Raji (cell line): ENCODE measurements around the gene WDR19.

Experiments
- POLR2A ChIP-seq: IDR thresholded peaks from 2 replicates; pipeline ENCODE4 v1.6.1; 2011; ENCODE audit warnings: low read depth, low read length, control low read depth; ENCODE audit not compliant: insufficient read depth

The WDR19 gene

GRCh38 chr4:39181905-39182638 is at the start of gene WDR19:
Gene WDR19 (plus strand): TSS chr4:39182529. CDS start chr4:39182558, 29 bp downstream.
- TF ChIP-seq POLR2A, result peak; percentile 53

GRCh38 chr4:39133623-39134022 is 48.7 kb upstream of the WDR19 start:
- no peak for TF ChIP-seq POLR2A

- TF ChIP-seq POLR2A, result no peak
Measured at GRCh38 chr4:39134683-39135306, 47.5 kb upstream of the WDR19 start.

- TF ChIP-seq POLR2A, result no peak
Measured at GRCh38 chr4:39146211-39146610, 36.1 kb upstream of the WDR19 start.

- no peak for TF ChIP-seq POLR2A
Measured at GRCh38 chr4:39154009-39154408, 28.3 kb upstream of the WDR19 start.

- no peak for TF ChIP-seq POLR2A
Measured at GRCh38 chr4:39157520-39157919, 24.8 kb upstream of the WDR19 start.

- TF ChIP-seq POLR2A, result no peak
Measured at GRCh38 chr4:39166177-39166576, 16.2 kb upstream of the WDR19 start.

GRCh38 chr4:39166669-39167068 is 15.7 kb upstream of the WDR19 start:
- TF ChIP-seq POLR2A, result peak; percentile 61

- TF ChIP-seq POLR2A, result no peak
Measured at GRCh38 chr4:39169426-39169825, 12.9 kb upstream of the WDR19 start.

- no peak for TF ChIP-seq POLR2A
Measured at GRCh38 chr4:39170301-39170700, 12.0 kb upstream of the WDR19 start.

GRCh38 chr4:39178706-39179105 is 3.6 kb upstream of the WDR19 start:
- TF ChIP-seq POLR2A, result no peak

GRCh38 chr4:39179681-39180080 is 2.6 kb upstream of the WDR19 start:
- TF ChIP-seq POLR2A, result no peak

- TF ChIP-seq POLR2A, result no peak
Measured at GRCh38 chr4:39181520-39181904, 817 bp upstream of the WDR19 start.

- TF ChIP-seq POLR2A, result no peak
Measured at GRCh38 chr4:39201963-39202362, 19.6 kb downstream of the WDR19 start.

- TF ChIP-seq POLR2A, result no peak
Measured at GRCh38 chr4:39204543-39204942, 22.2 kb downstream of the WDR19 start.

GRCh38 chr4:39205000-39205399 is 22.7 kb downstream of the WDR19 start:
- no peak for TF ChIP-seq POLR2A

- TF ChIP-seq POLR2A, result no peak
Measured at GRCh38 chr4:39205476-39205875, 23.1 kb downstream of the WDR19 start.
